HG02759 (cell line): ENCODE results near the gene SLC10A2.

Experiments used
- ATAC-seq: cut with Tn5 transposase; IDR thresholded peaks from one replicate; pipeline ENCODE4 v1.9.1; 2021; ENCODE audit warnings: mild to moderate bottlenecking, moderate library complexity; ENCODE audit not compliant: unreplicated experiment

The SLC10A2 gene

DNA sequence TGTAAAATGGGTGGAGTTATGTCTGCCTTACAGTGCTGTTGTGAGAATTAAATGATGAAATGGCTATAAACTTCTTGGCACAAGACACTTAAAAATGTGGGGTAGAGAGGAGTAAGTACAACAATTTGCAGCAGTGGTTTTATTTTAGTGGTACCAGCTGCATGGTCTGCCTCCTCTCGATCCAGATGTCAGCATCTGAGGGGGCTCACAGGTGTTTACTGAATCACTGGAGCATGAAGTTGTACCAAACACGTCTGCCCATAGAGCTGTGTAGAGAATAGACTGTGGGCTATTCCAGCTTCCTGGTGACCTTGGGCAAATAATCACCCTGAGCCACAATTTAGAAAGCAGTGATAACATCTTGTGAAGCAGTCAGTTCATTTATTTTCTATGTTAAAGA lies 11.1 kb downstream of the SLC10A2 start:
- no peak for ATAC-seq

- ATAC-seq = no peak
Observed at GRCh38 chr13:103046676-103047075, 19.5 kb downstream of the SLC10A2 start.

DNA sequence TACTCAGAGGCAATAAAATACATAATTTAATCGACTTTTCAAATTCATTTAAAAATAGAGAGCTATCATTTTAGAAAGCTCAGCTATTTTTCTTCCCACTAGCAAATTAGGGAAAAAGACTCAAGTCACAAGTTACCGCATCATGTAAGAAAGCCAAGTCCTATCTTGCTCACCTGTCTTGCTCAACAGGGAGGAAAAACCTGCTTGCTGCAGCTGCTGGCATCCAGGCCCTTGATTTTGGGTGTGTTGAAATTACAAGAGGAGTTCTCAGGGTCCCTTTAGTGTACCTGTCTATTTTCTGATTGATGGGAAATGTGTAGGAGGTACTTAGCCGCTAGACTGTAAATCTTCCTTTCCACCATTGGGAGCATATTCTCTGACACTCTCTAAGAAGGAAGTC lies 22.2 kb downstream of the SLC10A2 start:
- no peak for ATAC-seq

DNA sequence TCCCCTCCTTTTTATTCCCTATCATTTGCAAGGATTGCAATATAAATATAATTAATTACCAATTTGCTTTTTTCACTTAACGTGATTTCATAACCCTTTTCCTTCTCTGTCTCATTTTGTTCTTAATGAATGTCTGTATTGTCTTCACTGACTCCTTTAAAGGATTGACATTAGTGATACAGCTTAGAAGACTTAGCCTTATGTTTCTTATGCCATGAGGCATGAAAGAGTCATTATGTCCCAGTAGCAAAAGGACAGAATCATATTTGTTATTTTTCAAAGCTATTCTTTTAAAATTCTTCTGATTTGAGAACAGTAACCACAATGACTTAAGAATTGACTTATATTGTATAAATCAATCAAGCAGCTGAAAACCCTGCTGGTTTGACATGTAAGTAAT lies 26.2 kb downstream of the SLC10A2 start:
- no peak for ATAC-seq

GRCh38 chr13:103039183-103039582 lies 27.0 kb downstream of the SLC10A2 start:
- no peak for ATAC-seq

DNA sequence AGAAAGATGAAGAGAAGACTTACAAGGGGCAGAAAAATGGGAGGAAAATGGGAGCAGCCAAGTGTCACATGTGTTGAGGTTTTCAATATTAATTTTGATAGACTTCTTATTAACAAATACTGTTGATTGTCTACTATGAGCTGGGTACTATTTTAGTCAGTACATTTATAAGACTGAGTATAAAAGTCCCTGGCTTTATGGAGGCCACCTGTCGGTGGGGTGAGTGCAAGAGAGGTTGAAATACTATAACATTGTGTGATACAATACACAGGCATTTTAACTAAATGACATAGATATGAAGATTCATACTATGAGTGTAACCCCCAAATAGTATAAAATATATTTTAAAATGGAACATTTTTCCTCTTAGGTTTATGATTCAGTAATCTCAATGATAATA lies 29.9 kb downstream of the SLC10A2 start:
- ATAC-seq = no peak

- ATAC-seq = no peak
Observed at GRCh38 chr13:103033999-103034398, 32.2 kb downstream of the SLC10A2 start.

DNA sequence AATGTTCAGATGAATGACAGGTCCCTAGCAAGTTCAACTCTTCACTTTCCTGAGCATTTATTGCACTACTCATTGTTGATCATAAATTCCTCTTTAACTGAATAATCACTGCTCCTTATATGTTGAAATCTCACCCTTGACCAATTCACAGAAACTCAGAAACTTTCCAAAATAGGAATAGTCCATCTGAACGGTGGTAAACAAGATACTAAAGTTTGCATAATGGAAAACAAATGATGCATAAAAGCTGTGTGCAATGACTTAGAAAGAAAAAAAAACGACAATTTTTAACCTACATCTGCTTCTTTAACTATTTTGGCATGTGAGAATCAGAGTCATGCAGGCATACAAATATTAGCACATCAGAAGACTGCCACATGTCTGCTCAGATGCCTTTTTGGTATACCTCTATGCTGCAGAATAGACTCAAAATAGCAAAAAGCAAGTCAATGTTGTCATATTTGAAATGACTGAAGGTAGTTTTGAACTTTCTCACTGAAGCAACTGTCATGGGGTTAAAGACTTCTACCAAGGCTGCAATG lies 34.8 kb downstream of the SLC10A2 start:
- peak; percentile 92 for ATAC-seq

GRCh38 chr13:103030776-103031175 lies 35.4 kb downstream of the SLC10A2 start:
- no peak for ATAC-seq

- no peak for ATAC-seq
Observed at GRCh38 chr13:103029798-103030197, 36.4 kb downstream of the SLC10A2 start.

DNA sequence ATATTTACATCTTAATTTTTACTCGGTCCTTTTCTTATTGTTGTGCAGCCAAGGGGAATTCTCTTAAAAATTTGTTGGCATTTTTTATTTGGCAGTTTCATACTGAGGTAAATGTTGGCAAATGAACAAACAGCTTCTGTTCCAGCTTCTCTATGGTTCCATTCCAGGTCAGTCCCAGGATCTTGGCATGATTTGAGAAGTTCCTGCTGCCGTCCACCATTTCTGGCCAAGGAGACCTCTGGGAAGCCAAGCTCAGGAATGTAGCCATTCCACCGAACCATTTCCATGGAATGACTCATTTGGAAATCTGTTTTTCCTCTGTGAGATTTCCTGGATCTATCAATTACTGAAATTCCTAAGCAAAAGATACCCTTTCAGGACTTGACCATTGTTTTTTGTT lies 43.9 kb downstream of the SLC10A2 start:
- ATAC-seq = no peak

DNA sequence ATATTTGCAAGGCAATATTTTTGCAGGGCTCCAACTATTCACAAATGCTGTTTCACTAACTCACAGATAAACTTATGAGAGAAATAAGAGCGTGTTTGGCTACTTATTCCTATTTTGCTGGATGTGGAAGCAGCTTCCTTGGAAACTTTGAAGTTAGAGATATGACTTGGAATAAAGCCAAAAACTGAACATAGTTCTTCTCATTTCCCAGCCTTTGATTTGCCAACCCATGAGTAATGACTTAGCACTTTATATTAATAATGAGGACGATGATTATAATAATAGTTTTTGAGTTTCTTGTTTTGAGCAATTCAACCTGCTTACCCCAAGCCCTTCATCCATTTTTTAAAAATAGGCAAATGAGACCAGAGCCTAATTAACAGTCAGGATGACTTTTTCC lies 47.7 kb downstream of the SLC10A2 start:
- ATAC-seq = no peak

DNA sequence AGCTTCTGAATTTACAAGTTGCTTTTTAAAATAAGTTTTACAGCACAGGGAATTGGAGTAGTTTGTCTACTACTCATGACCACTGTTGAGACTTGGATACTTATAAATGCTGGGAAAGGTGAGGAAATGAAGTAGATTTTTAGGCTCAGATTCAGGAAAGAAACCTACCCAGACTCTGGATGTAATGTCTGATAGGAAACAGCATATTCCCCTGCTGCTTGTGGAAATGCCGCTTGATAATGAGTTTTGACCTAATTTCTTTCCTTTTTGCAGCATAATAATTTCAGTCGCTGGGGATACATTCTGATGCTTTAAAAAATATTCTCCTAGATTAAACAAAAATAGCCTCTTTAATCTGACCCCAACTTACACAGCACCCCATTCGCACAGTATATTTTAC lies 53.6 kb downstream of the SLC10A2 start:
- no peak for ATAC-seq

DNA sequence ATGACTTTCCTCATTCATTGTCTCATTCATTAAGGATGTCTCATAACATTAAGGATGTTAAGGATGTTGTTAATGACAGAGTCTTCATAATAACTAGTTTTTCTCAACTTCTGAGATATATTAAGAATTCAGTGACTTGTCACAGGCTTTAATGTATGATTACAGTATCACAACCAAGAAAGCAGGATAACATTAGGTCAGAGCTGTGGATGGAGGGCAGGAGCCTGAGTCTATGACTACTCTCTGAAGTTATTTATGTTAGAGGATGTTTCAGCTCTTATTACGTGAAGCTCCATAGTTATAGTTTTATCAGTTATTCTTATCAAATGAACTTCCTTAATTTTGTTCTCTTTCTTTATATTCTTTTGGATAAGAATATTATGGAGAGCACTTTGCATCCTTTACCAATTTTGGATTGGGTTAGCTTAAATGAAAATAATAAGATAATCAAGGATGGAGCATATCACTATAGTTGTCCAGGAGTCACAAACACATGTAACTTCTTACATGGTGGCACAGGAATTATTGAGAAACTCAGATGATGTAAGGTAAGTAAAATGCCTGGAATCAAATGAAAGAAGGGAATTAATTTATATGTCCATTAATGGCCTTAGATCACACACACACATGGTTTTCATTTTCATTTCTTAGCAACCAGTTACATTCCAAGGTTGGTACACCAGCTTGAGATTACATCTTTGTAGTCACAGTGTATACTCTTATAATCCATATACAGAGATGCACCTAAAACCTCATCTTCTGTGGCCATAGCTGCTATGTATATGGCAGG lies 57.0 kb downstream of the SLC10A2 start:
- no peak for ATAC-seq

DNA sequence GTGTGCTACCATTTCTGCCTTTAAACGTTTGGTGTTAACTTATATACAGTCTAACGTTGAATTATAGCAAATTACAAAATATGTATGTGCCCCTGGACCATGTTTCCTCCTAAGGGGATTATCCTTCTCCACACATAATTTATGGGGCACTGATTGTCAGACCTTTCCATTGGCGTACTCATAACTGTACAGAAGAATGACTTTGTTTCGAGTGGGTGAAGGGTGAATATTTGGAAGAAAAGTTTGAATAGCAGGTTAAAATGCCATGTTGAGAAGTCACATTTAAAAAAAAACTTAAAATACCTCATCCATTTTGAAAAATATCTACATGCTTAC lies 58.8 kb downstream of the SLC10A2 start:
- ATAC-seq = no peak

DNA sequence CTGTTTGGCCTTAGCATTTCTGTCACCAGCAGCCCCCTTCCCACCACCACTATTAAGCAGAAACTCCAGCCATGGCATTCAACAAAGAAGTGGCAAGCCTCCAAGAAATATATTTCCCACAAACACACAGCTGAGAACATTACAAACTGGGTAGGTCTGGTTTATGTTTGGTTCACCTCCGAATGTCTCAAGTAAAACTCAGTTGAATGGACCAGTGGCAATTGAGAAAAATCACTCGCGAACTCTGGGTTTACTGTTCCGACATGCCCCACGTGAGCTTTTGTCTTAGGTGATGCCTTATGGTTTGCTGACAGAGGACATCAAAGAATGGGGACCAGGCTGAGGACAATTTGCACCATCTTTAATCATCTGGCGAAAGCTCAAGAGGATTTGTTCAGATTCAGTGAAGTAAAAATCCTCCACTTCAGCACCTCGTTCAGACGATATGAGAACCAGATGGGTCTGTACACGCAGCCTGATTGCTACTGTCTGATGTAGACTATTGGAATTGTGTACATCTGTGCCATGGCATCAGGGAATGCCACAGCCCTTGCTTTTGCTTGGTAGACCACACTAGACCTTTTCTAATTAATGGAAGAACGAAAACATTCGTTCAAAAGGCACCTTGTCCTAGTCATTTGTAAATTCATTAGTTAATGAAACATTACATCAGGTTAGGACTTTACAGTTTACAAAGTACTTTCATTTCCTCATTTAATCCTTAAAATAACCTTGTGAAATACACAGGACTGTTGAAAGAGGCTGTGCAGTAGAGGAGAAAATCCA lies 59.4 kb downstream of the SLC10A2 start:
- peak; percentile 92 for ATAC-seq

GRCh38 chr13:103004661-103005345 lies 61.4 kb downstream of the SLC10A2 start:
- no peak for ATAC-seq

GRCh38 chr13:103003631-103004030 lies 62.6 kb downstream of the SLC10A2 start:
- ATAC-seq = no peak

GRCh38 chr13:103002279-103002678 lies 63.9 kb downstream of the SLC10A2 start:
- ATAC-seq = no peak

DNA sequence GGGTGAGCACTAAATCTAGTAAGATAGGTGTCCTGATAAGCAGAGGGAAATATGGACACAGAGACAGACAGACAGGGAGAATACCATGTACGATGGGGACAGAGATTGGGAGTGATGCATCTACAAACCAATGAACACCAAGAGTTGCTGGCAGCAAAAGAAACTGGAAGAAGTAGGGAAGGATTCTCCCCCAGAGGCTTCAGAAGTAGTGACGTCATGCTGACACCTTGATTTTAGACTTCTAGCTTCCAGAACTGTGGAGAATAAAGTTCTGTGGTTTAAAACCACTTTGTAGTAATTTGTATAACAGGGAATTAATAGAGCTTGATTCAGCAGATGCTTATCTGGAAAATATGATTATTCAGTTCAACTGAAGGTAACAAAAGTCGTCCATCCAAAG lies 66.1 kb downstream of the SLC10A2 start:
- ATAC-seq = no peak

GRCh38 chr13:102999499-102999898 lies 66.7 kb downstream of the SLC10A2 start:
- peak; percentile 40 for ATAC-seq
